RPMI8226 (cell line): ENCODE results near the gene PAGE5.

ENCODE experiments used
- DNase-seq: peaks from one replicate; pipeline ENCODE4 v3.0.0-alpha.2; 2015

PAGE5 gene

GRCh38 chrX:55220119-55220794 lies at the start of gene PAGE5:
PAGE5 (plus strand) TSS chrX:55220346; CDS start chrX:55221383, 1,037 bp downstream.
- DNase-seq = peak; percentile 4

GRCh38 chrX:55187281-55187680 lies 32.9 kb upstream of the PAGE5 start:
- no peak for DNase-seq

- no peak for DNase-seq
Measured at GRCh38 chrX:55196688-55197087, 23.5 kb upstream of the PAGE5 start.

DNA sequence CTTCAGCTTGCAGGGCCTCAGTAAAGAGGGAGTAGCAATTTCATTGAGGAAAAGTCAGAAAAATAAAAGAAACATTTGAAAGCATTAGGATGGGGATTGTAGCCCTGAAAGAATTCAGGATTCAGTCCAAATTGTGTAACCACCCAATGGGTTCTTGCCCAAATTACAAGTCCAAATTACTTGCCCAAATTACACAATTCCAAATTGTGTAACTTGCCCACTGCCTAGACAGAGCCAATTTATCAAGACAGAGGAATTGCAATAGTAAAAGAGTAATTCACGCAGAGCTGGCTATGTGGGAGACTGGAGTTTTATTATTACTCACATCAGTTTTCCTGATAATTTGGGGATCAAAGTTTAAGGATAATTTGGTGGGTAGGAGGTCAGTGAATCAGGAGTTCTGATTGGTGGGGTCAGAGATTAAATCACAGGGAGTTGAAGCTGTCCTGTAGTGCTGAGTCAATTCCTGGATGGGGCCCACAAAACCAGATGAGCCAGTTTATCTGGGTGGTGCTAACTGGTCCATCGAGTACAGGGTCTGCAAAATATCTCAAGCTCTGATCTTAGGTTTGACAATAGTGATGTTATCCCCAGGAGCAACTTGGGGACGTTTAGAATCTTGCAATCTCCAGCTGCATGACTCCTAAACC lies 18.1 kb upstream of the PAGE5 start:
- no peak for DNase-seq

- DNase-seq = no peak
Measured at GRCh38 chrX:55206162-55206941, 13.8 kb upstream of the PAGE5 start.

GRCh38 chrX:55210931-55211677 lies 9.0 kb upstream of the PAGE5 start:
- DNase-seq = no peak

- no peak for DNase-seq
Measured at GRCh38 chrX:55213381-55213780, 6.8 kb upstream of the PAGE5 start.

DNA sequence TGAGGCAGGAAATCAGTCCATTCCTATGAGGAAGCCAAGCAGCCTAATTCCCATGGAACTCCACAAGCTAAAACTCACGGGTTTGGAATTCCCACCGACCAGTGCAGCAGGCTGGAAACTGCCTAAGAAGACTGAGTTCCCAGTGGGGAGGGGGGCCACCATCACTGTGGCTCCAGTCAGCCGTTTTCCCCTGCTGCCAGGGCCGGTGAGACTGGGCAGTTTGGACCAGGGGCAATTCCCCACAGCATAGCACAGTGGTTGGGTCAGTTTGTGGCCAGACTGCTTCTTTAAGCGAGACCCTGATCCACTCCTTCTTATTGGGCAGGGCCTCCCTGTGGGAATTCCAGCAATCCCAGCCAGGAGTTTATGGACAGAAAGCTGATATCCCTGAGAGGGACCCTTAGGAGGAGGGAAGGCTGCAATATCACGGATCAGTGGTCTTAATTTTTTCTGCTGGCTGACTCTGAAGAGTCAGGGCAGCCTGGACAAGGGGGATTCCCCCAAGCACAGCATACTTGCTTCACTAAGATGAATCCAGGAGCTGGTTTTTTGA lies 20.7 kb downstream of the PAGE5 start:
- no peak for DNase-seq

- no peak for DNase-seq
Measured at GRCh38 chrX:55253528-55253927, 33.4 kb downstream of the PAGE5 start.

GRCh38 chrX:55260806-55261205 lies 40.7 kb downstream of the PAGE5 start:
- DNase-seq = no peak

DNA sequence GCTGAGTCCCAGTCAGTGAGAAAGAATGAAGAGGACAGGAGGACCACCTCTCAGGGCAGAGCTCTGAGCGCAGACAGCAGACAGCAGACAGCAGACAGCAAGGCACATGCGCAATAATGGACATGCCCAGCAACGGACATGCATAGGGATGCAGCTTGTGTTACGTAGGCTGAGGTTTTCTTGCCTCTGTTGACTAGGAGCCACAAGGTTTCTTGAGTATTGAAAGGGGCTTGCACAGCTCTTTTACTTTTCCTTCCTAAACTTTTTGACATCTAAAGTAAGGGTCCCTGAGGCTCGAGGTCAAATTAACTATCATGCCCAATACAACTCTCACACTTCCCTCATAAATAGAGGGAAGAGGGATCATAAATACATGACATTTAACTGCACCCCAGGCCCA lies 44.7 kb downstream of the PAGE5 start, which contains the start of gene PAGE3:
Gene PAGE3 (minus strand): TSS at position 101 of the 400 bp plus-strand sequence. CDS start 1,013 bp downstream, outside the sequence.
- DNase-seq = no peak
